Body of pancreas (tissue), 4 donors: ENCODE results near the gene C2orf74.

Experiments used
- CTCF ChIP-seq, 7 experiments: fragments of 450-650 bp in 4 of 7; fragments of 200-600 bp in 3 of 7; sonication (generic) in 3 of 7; IDR thresholded peaks; one replicate each; pipeline ENCODE4 v1.5.1; 2016 to 2019; ENCODE audit warnings: antibody characterized with exemption in 7 of 7
- POLR2A ChIP-seq, 3 donors: fragments of 450-650 bp; IDR thresholded peaks; one replicate each; pipeline ENCODE4 v1.6.1; 2016; ENCODE audit warnings: antibody characterized with exemption in 3 of 3, mild to moderate bottlenecking in 2 of 3

- TF ChIP-seq POLR2A (IDR thresholded peaks at IDR 0.05) = peak in 2 of 3 donors; percentile 68 to 75
- TF ChIP-seq CTCF (IDR thresholded peaks at IDR 0.05) = peak in 1 of 7 experiments; percentile 21
These were observed 17.2 kb upstream of the C2orf74 start for GRCh38 chr2:61144697-61145268.
